Posterior vena cava (tissue), 2 donors: ENCODE measurements around the gene PPFIA3. TPM values are rescaled to one million over a fixed set of nuclear protein-coding genes. Genes with fewer than 3 reads are reported as not detected.
"Not testable (repeated sequence)": the region's sequence is repeated elsewhere in the genome, so short reads cannot be mapped to it uniquely, and the experiment has no call there.

Source experiments
- DNase-seq: peaks from one replicate; pipeline ENCODE4 v3.0.0-alpha.2; 2020; ENCODE audit warnings: low spot score
- intact Hi-C, 2 donors: fragments of 100-400 bp; cut with DNase I; formaldehyde crosslinking; loops; one replicate each; pipeline versions ENCODE4 v1.14.1 to v1.14.2; 2022 to 2023
- total RNA-seq, 2 donors: library from RNA; stranded (reverse); fragmentation: NEBNext Ultra II Directional; extraction: Animal tissue kit (Norgen Biotek cat#: 25700); gene quantifications; one replicate each; pipeline ENCODE4 v1.2.1, GENCODE V29; 2021
- donor health status: DM: yes; HTN: yes; CAD: no.
- donor health status: DM: yes; HTN: yes; CAD: no.

Gene PPFIA3
- total RNA-seq, 2 donors from 2014 or later = 3.6 to 4.9 TPM

GRCh38 chr19:49157445-49158224 is 38.3 kb downstream of the PPFIA3 start, which contains the start of gene TRPM4:
TRPM4 (plus strand) TSS chr19:49157792; CDS start chr19:49157867, 75 bp downstream.
- intact Hi-C loops = no loop called here
- DNase-seq = peak; percentile 95

GRCh38 chr19:49160450-49161189 is 41.3 kb downstream of the PPFIA3 start:
- intact Hi-C loops = no loop called here
- DNase-seq = no peak

GRCh38 chr19:49161987-49162386 is 42.6 kb downstream of the PPFIA3 start:
- DNase-seq = no peak
- intact Hi-C loops = no loop called here

GRCh38 chr19:49165111-49165750 is 45.9 kb downstream of the PPFIA3 start:
- DNase-seq = no peak

GRCh38 chr19:49165865-49166301 is 46.5 kb downstream of the PPFIA3 start:
- intact Hi-C loops = no loop called here
- no peak for DNase-seq

More at GRCh38 chr19:49165111-49165750, 45.9 kb downstream of the PPFIA3 start:
- intact Hi-C loops = no loop called here

- intact Hi-C loops = no loop called here
- no peak for DNase-seq
Measured at GRCh38 chr19:49167857-49168409, 48.6 kb downstream of the PPFIA3 start.

GRCh38 chr19:49168421-49168820 is 49.1 kb downstream of the PPFIA3 start:
- DNase-seq = no peak
- intact Hi-C loops = no loop called here

- intact Hi-C loops = no loop called here
- no peak for DNase-seq
Measured at GRCh38 chr19:49173198-49173597, 53.9 kb downstream of the PPFIA3 start.

- no peak for DNase-seq
- intact Hi-C loops = no loop called here
Measured at GRCh38 chr19:49180659-49181058, 61.3 kb downstream of the PPFIA3 start.

- DNase-seq = peak; percentile 73
- intact Hi-C loops = not testable (repeated sequence)
Measured at GRCh38 chr19:49182010-49182847, 62.9 kb downstream of the PPFIA3 start.

- intact Hi-C loops = no loop called here
- peak; percentile 46 for DNase-seq
Measured at GRCh38 chr19:49182848-49183375, 63.6 kb downstream of the PPFIA3 start.

- intact Hi-C loops = no loop called here
- no peak for DNase-seq
Measured at GRCh38 chr19:49186108-49186507, 66.8 kb downstream of the PPFIA3 start.

GRCh38 chr19:49188626-49189200 is 69.4 kb downstream of the PPFIA3 start:
- intact Hi-C loops = no loop called here
- peak; percentile 67 for DNase-seq

GRCh38 chr19:49189259-49189658 is 69.9 kb downstream of the PPFIA3 start:
- intact Hi-C loops = no loop called here
- DNase-seq = no peak

GRCh38 chr19:49190781-49191180 is 71.4 kb downstream of the PPFIA3 start:
- peak; percentile 36 for DNase-seq
- intact Hi-C loops = no loop called here

GRCh38 chr19:49193822-49194394 is 74.6 kb downstream of the PPFIA3 start:
- intact Hi-C loops = no loop called here

GRCh38 chr19:49194408-49194807 is 75.1 kb downstream of the PPFIA3 start:
- DNase-seq = no peak
- intact Hi-C loops = no loop called here

More at GRCh38 chr19:49193822-49194394, 74.6 kb downstream of the PPFIA3 start:
- DNase-seq = peak; percentile 46
